ENCODE measurements around the gene LSR.
"Not testable (repeated sequence)": the region's sequence is repeated elsewhere in the genome, so short reads cannot be mapped to it uniquely, and the experiment has no call there.

Gene LSR

DNA sequence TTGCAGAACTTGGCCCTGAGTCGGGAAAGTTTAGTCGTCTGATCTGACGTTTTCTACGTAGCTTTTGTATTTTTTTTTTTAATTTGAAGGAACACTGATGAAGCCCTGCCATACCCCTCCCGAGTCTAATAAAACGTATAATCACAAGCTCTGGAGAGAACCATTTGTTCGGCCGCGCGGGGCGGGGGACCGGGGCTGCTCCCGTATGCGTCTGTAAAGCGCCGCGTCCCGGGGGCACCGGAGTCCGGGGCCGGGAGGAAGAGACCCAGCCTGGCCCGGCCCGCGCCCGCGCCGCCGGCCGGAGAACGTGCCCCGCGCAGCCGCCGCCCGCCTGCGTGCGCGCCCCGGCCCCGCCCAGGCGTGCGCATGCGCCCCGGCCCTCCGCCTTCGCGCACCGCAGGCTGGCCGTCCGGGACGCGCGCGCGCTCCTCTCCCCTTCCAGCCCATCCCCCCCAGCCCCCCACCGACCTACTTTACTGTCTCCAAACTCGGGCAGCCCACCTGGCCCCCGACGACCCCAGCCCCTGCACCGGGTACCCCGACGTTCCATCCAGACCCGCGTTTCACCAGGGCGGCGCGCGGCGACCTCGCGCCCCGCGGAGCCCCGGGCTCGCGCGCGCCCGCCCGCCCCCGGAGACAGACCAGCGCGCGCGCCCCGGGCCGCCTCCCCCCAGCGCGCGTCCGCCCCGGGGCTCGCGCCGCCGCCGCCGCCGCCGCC is 19.2 kb downstream of the LSR start:
- DNase-seq, result peak; percentile 89

DNA sequence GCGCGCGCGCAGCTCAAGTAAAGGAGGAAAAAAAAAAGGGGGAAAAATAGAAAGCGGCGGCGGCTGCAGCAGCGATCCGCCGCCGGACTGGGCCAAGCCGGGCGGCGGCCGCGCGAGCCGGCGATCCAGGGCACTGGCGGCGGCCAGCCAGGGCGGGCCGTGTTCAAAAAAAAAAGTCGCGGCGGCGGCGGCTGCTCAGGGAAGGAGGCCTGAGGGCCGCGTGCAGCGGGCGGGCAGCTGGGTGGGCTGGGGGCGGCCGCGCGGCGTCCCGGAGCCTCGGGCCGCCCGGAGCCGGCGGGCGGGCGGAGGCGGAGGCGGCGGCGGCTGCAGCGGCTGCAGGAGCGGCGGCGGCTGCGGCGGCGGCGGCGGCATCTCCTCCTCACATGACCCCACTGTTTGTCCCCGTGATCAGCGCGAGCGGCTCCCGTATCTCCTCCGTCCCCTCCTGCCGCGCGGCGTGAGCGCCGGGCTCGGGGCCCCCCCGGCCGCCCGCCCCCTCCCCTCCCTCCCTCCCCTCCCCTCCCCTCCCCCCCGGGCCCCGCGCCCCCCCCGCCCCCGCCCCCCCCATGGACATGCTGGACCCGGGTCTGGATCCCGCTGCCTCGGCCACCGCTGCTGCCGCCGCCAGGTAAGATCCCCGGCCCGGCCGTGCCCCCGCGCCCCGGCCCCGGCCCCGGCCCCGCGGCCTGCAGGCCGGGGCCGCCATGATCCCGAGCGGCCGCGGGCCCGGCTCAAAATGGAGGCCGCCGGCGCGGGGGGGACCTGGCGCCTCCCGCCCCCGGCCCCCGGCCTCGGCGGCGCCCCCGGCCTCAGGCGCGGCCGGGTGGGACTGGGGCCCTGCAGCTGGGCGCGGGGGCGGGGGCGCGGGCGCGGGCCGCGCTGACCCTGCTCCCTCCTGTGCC is 20.0 kb downstream of the LSR start, which contains the start of gene USF2:
USF2 (plus strand) TSS at position 427 of the 902 bp plus-strand sequence; CDS start at position 567, 140 bp downstream.
- peak; percentile 81 for DNase-seq

DNA sequence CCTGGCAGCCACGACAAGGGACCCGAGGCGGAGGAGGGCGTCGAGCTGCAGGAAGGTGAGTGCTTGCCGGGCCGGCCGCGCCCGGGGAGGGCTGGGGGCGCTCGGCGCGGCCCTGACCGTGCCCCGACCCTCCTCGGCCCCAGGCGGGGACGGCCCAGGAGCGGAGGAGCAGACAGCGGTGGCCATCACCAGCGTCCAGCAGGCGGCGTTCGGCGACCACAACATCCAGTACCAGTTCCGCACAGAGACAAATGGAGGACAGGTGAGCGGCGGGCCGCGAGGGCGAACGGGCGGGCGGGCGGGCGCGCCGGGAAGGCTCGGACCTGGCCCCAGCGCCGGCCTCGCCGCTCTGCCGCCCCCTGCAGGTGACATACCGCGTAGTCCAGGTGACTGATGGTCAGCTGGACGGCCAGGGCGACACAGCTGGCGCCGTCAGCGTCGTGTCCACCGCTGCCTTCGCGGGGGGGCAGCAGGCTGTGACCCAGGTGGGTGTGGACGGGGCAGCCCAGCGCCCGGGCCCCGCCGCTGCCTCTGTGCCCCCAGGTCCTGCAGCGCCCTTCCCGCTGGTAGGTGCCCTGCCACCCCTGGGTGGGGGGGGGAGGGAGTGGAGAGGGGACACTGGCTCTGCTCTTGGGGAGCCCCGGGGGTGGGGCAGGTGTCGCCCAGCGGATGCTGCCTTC is 20.8 kb downstream of the LSR start:
- DNase-seq, result peak; percentile 88

DNA sequence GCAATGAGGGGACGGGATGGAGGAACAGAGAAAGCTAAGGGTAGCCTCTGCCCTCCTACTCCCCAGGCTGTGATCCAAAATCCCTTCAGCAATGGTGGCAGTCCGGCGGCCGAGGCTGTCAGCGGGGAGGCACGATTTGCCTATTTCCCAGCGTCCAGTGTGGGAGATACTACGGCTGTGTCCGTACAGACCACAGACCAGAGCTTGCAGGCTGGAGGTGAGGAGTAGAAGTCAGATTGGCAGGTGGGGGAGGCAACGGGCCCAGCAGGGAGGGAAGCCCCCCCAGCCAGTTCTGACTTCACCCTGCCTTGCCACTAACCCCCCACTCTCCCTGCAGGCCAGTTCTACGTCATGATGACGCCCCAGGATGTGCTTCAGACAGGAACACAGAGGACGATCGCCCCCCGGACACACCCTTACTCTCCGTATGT is 21.6 kb downstream of the LSR start:
- no peak for DNase-seq

DNA sequence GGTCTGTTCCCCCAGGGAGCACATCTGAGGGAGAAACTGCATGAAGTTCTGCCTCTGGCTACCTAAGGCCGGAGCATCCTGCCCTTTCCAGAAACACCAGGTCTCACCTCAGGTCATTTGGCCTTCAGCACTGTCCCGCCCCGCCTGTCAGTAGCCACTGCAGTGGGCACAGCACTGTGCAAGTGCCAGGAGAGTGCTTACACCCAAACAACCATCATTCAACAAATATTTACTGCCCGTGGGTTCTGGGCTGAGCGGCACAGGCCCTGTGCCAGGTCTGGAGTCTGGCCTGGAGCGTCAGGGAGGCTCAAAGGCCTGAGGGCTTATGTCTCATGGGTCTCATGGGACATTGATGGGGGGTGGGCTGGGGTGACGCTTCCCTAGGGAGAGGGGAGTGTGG is 22.7 kb downstream of the LSR start:
- DNase-seq, result no peak

DNA sequence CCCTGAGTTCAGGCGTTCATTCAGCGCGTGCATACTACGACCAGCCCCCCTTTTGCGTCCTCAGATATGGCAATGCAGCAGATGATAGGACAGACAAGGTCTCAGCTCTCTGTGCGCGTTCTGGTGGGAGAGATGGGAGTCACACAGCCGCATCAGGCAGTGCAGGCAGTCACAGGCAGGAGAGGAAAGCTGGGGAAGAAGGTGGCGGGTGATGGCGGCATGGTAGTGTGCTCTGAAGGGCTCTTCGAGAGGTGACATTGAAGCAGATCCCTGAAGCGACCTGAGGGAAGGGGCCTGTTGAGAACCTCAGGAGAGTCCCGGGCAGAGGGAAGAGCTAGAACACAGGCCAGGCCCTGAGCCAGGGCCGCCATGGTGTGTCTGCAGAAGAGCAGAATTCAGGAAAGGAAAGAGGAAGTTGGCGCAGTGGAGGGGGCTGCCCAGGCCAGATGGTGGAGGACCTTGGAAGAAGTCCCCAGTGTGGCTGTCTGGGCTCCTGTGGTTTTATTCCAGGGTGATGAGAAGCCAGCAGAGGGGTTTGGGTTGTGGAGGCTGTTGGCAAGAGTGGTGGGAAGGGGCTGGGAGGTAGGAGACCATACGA is 23.4 kb downstream of the LSR start:
- no peak for DNase-seq

DNA sequence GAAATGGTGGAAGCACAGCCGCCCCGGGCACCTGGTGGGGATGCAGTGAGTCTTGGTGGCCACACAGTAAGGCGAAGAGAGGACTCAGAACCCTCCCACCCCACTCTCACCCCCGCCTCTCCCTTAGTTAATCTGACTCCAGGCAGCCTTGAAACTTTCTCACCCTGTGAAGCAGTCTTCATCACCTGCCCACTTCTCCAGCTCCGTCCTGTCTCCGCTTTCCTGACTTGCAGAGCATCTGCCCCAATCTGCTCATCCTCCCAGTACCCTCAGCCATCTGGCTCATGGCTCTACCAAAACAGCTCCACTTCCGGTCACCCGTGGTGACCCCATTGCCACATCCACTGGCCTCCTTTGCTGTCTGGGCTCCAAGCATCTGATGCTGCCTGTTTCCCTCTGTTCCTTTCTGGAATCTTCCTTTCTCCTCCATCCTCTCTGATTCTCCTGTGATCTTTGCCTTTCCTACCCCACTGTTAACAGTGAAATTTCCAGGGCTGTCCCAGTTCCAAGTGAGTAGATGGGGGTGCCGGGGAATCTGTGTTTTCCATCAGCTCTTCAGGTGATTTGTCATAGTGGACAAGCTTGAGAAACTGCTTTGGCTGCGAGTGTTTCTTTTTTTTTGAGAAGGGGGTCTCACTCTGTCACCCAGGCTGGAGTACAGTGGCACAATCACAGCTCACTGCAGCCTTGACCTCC is 24.3 kb downstream of the LSR start:
- DNase-seq, result no peak

DNA sequence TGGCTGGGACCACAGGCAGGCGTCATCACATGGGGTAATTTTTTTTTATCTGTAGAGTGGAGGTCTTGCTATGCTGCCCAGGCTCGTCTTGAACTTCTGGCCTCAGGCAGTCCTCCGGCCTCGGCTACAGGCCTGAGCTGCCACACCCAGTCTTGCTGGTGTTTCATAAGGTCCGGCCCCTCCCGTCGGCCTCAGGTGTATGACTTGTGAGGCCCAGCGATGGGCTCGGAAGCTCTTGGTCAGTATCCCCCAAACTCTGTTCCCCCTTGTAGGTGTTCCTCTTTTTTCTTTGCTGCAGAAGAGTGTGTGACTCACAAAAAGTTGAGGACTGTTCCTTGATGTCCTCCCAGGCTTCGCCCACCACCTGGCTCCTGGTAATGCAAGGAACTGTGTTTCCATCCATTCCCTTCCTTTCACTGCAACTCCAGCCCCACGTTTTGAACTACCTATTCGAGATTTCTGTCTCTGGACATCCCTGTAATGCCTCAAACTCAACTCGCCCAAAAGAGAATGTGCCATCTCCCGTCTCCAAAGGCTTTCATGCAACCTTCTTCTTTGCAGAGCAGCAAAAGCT is 25.0 kb downstream of the LSR start:
- DNase-seq, result no peak

DNA sequence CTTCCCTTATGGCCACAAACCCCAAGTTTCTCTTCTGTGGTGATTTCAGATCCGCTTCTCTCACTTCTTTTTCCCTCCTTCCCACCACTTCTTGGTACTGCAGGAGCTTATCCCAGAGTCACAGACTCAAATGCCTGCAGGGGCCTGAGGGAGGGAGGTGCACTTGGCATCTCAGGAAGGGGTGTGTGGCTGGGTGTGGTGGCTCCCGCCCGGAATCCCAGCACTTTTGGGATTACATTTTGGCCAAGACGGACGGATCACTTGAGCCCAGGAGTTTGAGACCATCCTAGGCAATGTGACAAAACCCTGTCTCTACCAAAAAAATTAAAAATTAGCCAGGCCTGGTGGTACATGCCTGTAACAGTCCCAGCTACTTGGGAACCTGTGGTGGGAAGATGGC is 25.5 kb downstream of the LSR start:
- no peak for DNase-seq

DNA sequence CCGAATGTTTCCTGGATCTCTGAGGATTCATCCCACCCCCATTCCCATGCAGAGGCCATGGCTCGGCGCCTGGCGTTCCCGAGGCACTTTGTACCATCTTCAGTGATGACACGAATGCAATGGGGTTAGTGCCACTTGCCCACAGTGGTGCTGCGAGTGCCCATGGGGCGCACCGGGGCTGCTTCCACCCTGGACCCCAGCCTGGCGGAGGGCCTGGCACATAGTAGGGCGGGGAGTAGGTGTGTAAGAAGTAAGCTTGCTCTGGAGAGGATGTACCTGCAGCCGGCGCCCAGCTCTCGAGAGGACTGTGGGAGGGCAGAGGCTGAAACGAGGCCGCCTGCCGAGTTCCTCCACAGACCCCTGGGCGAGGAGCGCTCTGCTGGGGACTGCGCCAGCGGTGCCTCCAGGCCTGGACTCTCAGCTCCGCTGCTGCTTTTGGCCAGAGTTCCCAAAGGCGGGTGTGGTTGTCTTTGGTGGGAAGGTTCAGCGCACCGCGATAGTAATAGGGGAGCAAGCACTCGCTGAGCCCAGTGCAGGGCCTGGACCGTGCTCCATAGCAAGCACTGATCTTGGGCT is 28.0 kb downstream of the LSR start:
- no peak for DNase-seq

DNA sequence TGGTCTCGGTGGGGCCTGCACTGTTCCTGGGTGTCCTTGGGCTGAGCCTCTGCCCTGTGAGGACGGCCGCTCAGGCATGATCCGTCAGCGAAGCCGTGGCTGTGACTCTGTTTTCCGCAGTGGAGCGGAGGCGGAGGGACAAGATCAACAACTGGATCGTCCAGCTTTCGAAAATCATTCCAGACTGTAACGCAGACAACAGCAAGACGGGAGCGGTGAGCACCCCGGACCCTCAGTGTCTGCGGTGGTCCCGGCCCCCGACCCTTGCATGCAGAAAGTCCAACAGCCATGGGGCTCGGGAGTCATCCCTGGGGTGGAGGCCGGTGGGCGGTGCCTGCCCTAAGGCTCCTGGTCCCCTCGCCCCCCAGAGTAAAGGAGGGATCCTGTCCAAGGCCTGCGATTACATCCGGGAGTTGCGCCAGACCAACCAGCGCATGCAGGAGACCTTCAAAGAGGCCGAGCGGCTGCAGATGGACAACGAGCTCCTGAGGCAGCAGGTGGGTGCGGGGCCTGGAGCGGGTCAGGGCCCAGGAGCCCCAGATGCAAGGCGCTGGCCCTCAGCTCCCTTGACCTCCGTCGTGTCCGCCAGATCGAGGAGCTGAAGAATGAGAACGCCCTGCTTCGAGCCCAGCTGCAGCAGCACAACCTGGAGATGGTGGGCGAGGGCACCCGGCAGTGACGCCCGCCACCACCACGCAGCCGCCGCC is 29.9 kb downstream of the LSR start:
- no peak for DNase-seq

DNA sequence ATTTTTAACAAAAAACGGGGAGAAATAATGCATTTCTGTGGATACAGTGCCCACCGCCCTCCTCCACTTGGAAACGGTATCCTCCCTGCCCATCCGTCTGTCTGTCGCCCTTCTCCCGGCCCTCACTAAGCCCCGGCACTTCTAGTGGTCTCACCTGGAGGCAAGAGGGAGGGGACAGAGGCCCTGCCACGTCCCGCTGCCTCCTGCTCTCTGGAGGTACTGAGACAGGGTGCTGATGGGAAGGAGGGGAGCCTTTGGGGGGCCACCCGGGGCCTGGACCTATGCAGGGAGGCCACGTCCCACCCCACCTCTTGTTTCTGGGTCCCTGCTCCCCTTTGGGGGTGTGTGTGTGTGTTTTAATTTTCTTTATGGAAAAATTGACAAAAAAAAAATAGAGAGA is 30.6 kb downstream of the LSR start:
- DNase-seq, result no peak

DNA sequence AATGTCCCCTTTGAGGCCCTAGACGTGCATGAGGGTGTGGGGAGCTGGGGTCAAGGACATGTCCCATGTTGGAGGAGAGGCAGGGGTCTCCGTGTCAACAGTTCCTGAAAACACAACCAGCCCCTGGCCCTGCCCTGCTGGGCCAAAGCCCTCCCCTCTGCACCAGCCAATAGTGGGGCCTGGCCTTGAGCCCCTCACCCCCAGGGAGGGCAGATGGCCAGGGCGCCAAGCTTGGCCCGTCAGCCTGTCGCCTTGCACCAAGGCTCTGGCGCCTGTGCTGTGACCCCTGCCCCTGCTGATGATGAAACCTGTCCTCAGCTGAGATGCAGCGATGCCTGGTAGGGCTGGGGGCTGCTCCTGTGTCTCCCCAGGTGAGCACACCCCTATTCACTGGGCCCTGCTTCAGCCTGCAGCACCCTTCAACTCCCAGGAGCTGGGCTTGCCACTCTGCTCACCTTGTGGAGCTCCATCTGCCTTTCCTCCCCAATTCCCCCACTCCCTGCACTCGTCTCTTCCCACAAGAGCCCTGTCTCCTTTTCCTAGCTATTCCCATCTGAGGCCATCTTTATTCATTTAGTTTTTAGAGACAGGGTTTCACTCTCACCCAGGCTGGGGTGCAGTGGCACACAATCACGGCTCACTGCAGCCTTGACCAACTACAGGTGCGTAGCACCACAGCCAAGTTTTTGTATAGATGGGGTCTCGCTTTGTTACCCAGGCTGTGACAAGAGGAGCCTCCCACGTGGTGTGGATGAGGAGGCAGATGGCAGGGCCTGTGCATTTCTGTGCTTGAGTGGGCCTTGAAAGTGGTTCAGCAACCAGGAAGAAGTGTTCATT is 31.4 kb downstream of the LSR start:
- DNase-seq, result no peak

DNA sequence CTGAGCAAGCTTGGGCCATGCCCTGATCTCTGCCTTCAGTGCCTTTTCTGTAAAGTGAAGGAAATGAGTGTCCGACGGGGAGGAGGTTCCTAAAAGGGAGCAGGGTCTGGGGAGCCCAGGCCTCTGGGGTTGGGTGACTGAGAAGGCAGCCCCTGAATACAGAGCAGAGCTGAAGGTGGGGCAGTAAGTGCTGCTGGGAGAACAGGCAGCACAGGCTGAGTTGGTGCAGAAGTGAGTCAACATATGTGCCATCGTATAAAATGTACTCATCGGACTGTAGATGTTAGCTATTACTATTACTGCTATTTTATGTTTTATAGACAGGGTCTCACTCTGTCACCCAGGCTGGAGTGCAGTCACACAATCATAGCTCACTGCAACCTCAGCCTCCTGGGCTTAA is 32.5 kb downstream of the LSR start:
- no peak for DNase-seq

DNA sequence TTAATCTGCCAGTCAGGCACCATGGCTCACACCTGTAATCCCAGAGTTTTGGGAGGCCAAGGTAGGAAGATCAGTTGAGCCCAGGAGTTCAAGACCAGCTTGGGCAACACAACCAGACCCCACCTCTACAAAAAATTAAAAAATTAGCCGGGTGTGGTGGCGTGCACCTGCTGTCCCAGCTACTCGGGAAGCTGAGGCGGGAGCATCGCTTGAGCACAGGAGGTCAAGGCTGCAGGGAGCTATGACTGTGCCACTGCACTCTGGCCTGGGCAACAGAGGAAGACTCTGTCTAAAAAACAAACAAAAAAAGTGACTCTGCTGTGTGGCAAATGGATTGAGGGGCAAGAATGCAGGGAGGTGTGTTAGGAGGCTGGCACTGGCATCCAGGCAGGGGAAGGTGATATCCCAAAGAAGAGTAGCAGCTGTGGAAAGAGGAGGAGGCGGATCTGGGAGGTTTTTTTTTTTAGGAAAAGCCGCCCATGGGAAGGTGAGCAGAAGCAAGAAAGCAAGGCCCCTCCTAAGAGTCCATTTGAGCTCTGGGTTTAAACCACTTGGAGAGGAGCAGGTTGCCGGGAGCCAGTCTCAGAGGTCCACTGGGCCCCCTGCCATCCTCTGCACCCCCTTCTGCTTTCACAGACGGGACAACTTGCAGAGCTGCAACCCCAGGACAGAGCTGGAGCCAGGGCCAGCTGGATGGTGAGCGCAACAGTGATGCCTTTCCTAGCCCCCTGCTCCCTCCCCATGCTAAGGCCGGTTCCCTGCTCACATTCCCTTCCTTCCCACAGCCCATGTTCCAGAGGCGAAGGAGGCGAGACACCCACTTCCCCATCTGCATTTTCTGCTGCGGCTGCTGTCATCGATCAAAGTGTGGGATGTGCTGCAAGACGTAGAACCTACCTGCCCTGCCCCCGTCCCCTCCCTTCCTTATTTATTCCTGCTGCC is 35.6 kb downstream of the LSR start:
- DNase-seq, result no peak

DNA sequence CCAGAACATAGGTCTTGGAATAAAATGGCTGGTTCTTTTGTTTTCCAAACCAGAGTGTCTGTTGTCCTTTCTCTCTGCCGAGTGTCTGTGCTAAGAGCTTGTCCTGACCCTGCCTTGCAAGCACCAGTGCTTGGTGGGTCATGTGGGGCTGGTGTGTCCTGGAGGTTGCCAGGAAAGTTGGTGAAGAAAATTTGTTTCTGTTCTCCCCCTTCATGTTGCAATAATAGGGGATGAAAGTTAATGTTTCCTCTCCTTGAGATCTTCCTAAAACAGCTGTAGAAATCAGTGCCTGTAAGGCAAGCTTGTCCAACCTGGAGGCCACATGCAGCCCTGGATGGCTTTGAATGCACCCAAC is 36.3 kb downstream of the LSR start:
- no peak for DNase-seq

DNA sequence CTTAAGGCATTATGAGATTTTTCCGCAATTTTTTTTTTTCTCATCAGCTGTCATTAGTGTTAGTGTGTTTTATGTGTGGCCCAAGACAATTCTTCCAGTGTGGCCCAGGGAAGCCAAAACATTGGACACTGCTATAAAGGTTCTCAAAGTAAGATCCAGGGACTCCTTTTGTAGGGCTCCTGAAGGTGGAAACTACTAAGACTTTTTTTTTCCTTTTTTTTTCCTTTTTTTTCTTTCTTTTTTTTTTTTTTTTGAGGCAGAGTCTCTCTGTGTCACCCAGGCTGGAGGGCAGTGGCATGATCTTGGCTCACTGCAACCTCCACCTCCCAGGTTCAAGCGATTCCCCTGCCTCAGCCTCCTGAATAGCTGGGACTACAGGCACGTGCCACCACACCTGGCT is 36.7 kb downstream of the LSR start:
- not testable (repeated sequence) for DNase-seq

DNA sequence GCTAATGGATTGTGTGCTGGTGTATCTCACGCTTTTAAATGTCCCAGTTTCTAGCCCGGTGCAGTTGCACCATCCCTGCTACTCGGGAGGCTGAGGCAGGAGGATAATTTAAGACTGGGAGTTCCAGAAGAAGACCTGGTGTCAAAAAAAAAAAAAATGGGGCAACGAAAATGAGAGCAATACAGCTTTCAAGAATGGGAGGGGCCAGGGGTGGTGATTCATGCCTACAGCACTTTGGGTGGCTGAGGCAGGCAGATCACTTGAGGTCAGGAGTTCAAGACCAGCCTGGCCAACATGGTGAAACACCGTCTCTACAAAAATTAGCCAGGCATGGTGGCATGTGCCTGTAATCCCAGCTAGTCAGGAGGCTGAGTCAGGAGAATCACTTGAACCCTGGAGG is 37.3 kb downstream of the LSR start:
- DNase-seq, result not testable (repeated sequence)

DNA sequence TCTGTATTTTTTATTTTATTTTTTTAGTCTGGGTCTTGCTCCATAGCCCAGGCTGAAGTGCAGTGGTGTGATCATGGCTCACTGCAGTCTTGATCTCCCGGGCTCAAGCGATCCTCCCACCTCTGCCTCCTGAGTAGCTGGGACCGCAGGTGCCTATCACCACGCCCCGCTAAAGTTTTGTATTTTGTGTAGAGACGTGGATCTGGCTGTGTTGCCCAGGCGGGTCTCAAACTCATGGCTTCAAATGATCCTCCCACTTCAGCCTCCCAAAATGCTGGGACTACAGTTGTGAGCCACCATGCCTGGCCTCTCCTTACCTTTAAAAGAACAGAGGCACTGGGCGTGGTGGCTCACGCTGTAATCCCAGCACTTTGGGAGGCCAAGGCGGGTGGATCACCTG is 38.9 kb downstream of the LSR start:
- DNase-seq, result no peak
